T-helper 1 cell (primary cell): ENCODE measurements around the gene CCDC157.

Source experiments
- DNase-seq, 5 donors: peaks; one replicate each; pipeline ENCODE4 v3.0.0-alpha.2; 2012 to 2020

CCDC157 gene

DNA sequence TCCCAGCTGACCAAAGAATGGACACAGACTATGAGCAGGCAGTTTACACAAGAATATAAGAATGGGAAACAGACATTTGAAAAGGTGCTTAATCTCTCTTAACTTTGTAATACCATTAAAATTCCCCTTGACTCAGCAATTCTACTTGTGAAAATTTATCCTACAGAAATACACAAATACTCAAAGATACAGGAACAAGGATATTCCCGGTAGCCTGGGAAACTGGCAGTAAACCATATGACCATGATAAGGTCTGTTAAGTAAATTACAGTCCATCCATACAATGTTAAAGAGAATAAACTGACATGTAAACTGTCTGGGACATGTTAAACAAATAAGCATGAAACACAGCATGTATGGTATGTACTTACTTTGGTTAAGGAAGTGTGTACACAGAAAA is 60.0 kb downstream of the CCDC157 start:
- no peak for DNase-seq

DNA sequence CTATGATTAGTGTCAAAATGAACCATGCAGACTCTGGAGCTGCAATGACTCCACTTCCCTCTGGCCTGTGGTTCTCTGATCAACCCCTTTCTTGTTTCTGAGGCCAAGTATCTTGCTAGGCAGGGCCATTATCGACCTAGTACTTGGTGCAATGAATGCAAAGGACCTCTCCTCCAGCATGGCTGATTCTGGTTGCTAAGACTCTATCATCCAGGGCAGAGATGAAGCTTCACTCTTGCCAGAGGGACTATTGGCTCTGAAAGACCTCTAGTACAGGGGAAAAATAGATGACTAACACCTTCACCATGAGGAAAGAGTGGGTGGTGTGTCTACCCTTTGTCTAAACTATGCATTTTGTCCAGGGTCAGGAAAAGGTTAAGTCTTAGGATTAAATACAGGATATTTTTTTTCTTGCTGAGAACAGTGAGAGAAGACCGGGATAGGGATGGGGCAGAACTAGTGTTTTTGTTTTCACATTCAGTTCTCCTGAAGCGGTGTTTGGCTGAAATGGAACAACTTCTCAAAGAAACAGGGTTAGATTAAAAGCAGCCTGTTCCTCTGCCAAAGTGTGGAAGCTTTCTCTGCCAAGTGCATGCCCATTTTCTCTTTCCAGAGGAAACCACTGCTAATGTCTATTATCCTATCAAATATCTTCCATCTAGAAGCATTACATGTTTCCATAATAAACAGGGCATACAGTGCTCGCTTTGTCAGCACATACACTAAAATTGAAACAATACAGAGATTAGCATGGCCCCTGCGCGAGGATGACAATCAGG is 63.7 kb downstream of the CCDC157 start:
- no peak for DNase-seq

DNA sequence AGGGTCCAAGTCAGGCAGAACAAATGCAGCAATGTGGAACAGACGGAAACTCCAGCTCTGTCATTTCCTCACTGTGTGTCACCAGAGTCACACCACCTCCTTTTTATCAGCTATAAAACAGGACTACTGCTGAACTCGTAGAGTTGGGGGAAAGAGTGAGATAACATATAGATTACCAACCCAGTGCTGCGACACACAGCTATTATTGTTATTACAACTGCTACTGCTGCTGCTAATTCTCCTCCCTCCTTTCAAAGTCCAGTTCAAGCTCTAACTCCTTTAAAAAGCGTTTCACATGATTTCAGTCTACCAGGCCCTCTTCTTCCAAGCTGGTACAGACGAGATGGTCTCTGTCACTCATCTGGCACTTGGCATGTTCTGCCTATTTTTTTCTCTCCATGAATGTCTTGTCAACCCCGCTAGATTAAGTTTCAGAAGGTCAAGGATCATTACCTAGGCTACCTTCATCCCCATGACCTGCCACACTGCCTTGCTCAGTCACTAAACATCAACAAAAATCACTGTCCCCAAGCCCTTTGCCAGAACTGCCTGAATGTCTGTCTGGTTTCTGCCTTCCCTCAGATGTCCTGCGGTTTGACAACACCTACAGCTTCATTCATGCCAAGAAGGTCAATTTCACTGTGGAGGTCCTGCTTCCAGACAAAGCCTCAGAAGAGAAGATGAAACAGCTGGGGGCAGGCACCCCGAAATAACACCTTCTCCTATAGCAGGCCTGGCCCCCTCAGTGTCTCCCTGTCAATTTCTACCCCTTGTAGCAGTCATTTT is 65.1 kb downstream of the CCDC157 start:
- no peak for DNase-seq

DNA sequence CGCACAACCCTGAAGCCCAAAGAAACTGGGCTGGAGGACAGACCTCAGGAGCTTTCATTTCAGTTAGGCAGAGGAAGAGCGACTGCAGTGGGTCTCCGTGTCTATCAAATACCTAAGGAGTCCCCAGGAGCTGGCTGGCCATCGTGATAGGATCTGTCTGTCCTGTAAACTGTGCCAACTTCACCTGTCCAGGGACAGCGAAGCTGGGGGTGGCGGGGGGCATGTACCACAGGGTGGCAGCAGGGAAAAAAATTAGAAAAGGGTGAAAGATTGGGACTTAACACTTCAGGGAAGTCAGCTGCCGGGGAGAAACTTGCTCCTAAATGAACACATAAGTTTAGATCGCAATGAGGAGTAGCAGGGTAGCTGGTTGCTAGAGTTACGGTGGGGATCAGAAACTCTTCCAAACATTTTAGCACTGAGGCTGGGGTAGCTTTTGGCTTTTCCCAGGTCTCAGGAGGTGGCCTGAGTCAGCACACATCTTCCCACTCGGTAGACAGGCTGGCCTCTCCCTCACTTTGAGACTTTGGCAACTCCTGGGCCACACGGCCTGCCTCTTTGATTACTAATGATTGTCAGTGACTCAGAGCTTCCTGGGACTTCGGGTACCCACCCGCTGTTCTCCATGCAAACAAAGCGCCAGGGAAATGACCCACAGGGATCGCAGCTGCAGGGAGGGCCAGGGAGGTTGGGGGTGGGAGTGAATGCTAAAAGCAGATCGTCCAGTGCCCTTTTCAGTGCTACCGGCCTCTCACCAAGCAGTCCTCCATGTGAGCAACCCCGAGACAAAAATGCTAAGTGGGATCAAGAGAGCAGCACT is 65.9 kb downstream of the CCDC157 start:
- peak in 1 of 5 donors; percentile 11 for DNase-seq

DNA sequence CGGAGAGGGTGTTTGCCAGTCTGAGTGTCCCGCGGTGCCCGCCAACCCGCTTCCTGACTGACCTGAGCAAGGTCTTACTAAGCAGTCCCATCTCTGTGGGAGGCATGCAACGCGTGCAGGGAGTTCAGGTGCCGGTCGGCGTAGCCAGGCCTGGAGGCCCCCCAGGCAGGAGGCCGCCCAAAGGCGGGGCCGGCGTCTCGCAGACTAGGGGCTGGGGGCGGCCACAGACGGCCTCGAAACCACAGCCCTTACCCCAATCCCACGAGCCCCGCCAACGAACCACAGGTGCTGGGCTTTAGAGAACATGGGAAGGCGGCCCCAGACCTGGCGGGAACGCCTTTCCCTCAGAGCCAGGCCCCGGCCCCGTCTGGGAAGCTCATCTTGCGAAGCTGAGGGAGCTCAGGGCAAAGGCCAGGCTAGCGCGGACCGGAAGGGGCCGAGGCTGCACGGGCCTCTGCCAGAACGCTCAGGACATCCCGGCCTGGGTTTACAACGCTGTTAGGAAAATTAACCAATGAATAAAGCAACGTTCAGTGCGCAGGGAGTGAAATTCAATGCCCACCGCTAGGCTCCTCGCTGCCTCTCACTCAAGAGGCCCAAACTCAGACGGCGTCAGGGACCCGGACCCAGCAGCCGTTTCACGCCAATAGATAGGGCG is 66.6 kb downstream of the CCDC157 start:
- DNase-seq = peak in 4 of 5 donors; percentile 13 to 48 (median 36)

DNA sequence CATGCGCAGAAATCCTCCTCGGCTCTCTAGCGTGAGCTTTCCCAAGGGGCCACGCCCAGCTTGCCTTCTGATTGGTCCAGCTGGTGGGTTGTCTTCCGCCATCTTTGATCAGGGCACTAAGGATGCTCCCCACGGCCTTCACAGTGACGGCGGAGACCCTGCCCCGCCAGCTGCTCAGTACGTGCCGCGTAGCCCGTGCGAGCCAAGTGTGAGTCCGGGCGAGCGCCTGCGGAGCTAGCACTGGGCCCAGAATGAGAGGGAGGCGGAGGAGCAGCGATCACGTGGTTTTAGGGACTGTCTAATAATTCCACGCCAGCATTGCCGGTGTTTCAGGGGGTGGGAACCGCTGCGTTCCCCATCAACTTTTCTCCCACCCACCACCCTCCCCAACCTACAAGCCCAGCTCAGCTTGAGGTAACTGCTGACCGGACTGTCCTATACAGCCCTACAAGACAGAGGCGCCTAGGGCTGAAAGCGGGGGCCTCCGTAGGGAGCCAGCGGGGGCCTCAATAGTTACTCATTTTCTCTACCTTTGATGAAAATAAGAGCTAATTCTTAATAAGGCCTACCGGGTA is 67.2 kb downstream of the CCDC157 start:
- peak; percentile 97 to 100 (median 98) for DNase-seq

DNA sequence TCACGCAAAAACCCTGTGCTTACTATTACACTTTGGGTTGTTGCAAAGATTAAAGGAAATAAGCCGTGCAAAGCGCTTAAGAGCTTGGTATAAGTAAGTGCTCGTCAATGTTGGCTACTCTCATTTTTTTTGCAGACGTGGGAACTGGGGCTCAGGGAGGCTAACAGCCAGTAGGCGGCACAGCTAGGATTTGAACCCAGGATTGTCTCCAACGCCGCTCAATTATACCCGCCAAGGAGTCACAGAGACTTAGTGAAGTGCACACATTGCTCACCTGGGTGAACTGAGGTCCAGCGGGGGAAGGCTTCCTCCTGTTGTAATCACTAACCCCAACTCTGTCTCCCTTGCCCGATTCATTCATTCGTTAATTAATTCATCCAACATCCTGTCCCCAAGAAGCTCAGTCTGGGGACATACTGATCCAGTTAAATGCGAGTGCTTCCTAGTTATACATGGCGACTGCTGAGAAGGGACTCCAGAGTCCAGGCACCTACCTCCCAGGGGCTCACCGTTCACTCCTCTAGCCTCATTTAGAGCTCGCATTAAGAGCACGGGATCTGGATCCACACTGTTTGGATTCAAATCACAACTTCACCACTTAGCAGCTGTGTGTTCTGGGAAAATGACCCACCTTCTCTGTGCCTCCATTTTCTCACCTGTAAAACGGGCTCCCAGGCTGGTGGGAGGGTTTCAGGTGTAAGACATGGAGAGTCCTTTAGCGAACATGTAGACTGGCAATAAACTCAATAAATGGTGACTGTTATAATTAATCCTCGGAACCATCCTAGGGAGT is 67.9 kb downstream of the CCDC157 start:
- peak in 1 of 5 donors; percentile 46 for DNase-seq

DNA sequence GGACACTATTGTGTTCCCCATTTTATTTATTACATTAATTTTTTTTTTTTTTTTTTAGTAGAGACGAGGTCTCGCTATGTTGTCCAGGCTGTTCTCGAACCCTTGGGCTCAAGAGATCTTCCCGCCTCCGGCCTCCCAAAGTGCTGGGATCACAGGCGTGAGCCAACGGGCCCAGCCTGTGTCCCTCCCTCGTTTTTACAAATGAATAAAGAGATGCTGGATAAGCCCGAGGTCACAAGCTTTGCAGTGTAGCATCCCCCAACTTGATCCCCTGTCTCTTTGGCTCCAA is 68.5 kb downstream of the CCDC157 start:
- DNase-seq = no peak

DNA sequence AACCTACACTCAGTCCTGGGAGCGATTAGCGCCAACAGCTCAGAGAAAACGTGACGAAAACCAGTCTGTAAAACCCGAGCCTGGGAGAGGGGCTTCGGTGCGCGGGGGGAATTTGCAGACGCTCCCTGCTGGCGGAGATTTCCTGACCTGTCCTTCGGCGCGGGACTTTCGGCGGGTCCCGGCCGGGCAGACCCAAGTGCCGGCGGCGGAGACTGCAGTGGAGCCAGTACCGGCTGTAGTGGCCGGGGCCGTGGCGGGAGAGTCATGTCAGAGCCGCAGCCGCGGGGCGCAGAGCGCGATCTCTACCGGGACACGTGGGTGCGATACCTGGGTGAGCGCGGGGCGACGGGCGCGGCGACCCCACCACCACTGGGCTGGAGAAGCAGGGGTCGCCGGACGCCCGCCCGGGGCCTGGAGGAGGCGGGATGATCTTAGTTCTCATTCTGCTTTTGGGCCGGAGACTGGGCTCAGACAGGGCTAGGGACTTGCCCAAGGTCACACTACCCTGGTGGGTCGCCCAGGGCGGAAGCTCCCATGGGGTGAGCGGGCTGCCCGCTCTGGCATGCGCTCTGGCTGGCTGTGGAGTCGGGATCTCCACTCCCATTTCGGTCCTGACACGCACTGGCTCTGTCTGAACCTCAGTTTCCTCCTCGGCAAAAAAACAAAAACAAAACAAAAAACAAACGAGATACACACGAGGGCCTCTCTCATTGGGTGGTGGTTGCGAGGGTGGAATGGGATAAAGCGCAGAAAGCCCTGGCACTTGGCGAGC is 69.0 kb downstream of the CCDC157 start, which contains the start of gene MTFP1:
MTFP1 (plus strand) TSS at position 153 of the 772 bp plus-strand sequence; CDS start at position 265, 112 bp downstream.
- DNase-seq = peak in 4 of 5 donors; percentile 32 to 58 (median 42)
